NCI-H748 treated with DMSO at 0.1 percent for 48 hours (cell line): ENCODE data around the gene S100B.

Source experiments
- DNase-seq: peaks from one replicate; lab custom pipeline; 2025; lab: John Stamatoyannopoulos, UW

Gene S100B

DNA sequence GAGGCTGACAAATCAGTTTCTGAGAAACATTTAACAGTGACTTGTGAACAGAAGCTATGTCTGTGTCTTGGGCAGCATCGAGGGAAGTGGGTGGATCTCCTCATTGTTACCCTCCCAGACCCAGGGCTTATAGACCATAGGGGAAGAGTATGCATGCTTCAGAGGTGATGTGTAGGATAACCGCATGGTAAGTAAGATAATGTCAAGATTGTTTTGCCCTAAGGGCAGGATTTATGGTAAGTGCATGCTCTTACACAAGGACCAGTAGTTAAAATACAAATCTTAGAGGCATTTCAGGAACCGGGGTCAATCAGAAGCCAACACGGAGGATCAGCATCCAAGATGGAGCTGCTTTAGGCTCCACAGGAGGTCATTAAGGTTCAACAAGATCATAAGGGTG is 22.8 kb upstream of the S100B start:
- no peak for DNase-seq

DNA sequence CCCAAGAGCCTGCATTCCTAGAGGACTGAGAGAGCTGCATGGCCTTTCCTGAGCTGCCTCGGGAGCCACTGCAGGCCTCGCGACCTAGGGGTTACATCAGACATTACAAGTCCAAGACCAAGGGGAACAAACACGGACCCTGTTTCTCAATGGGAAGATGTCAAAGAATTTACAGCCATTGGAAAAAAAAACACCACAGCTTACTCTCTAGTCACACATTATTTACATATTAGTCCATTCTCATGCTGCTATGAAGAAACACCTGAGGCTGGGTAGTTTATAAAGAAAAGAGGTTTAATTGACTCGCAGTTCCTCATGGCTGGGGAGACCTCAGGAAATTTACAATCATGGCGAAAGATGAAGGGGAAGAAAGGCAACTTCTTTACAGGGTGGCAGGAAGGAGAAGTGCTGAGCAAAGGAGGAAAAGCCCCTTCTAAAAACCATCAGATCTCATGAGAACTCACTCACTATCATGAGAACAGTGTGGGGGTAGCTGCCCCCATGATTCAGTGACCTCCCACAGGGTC is 22.2 kb upstream of the S100B start:
- DNase-seq = no peak

DNA sequence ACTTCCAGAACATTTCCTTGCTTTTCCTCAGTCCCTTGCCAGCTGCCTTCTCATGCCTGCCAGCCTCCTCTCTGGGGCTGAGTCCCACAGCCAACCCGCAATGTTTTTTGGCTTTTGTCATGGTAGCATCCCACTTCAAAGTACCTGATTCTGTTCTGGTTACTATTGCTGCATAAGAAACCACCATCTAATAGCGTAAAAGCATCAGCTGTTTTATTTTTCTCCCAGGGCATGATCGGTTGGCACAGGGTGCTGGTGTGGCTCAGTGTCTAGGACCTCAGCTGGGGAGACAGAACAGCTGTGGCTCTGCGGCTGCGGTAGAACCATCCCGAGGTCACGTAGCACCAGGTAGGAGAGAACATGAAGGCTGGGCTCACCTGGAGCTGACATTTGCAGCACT is 21.7 kb upstream of the S100B start:
- DNase-seq = no peak

DNA sequence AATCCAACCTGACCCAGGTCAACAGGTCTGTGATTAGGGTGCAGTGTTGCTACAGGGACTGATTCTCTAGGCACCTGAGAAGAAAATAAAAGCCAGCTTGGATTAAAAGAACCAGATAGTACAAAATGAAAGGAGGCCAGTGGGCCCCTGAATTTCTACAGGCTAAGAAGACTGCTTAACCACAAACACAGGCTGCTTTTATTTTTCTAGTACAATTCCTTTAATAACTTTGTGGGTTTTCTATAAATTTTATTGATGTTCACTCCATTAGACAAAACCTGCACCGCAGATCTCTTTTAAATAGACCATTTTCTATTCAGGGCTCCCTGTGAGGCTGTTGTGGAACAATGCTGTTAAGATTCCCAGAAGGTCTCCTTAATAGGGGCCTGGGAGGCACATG is 20.9 kb upstream of the S100B start:
- no peak for DNase-seq

DNA sequence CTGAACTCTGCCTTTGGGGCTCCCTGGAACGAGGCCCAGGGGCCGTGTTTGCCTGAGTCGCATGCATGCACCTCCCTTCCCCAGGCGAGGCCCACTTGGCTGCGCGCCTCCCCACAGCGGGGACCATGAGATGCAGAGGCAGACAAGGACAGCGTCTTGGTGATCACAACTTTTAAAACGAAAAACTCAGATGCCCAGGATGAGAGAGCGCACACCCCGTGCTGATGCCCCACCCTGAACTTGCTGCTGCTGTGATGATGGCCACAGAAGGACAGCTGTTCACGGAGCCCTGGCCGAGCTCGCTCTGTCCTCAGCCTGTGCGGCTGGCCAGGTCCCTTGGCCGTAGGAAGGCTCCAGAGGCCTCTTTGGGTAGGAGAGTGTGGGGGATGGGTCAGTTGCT is 19.2 kb upstream of the S100B start:
- DNase-seq = no peak

DNA sequence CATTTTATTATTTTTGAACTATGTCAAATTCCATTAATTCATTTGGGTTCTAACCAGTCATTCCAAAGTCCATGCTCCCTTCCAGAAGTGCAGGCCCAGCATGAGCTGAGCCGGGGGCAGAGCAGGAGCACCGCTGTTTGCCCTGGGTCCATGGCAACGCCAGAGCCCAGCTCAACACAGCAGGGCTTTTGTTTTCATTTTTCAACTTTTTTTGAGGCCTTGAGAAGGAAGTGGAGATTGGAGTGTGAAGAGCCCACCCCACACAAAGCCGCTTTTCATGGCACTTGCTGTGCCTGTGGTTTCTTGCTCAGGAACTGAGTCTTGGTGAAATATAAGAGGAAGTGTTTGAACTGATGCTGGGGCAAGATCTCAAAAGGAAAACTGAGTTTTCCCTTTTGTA is 17.3 kb upstream of the S100B start:
- DNase-seq = no peak

DNA sequence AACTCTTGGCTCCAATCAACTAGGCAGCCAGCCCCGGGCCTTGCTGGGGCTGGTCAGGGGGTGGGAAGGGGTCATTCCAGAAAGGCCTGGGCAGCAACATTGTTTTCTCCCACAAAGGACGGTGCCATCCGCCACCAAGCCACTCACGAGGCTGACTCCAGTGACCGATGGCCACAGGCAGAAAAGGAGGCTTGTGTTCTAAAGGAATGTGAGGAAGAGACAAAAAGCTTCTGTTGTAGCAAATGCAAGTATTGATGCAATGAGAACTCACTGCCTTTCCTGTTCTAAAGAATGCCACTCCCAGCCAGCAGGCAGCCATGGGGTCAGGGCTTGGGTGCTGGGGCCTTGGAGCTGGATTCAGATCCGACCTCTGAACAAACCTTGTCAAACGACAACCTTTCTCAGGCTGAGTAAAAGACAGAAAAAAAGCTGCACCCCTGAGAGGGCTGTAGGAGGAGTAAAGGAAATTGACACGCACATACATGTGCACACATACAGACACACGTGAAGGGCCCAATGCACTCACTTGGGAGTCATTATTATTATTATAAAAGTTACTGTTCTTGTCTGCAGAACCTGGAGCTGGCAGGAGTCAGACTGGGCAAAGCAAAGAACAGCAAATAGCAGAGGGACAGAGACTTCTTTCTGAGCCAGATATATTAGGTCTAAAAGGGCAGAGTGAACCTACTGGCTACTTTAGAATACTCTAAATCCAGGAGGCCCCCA is 16.7 kb upstream of the S100B start:
- DNase-seq = no peak

DNA sequence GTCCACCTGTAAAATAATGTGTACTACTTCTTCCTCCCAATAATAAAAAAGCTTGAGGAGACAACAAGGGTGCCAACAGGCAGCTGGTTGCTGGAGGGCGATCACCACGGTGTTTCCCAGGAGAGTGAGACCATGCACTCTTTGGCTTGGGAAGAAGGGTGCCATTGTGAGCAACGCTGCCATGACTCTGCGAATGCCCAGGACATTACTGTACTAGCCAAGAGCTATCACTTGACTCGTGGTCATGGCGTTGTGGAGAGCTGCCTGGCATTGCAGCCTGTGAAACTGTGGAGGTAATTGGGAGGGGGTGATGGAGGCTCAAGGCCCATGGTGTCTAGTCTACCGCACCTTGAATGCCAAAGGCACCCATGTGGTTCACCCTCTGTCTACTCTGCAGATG is 16.0 kb upstream of the S100B start:
- no peak for DNase-seq

DNA sequence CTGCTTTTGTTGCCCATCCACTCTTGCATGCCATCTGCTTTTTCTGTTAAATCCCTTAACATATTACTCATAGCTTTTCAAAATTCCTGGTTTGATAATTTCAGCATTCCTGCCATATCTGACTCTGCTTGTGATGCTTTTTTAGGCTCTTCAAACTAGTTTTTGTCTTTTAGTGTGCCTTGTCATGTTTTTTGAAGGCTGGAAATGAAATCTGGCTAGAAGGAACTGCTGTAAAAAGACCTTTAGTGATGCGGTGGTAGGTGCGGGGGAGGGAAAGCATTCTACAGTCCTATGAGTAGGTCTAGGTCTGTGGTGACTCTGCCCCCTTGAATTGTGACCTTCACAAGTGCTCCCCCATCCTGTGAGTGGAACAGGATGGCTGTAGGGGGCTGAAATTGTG is 15.0 kb upstream of the S100B start:
- no peak for DNase-seq

DNA sequence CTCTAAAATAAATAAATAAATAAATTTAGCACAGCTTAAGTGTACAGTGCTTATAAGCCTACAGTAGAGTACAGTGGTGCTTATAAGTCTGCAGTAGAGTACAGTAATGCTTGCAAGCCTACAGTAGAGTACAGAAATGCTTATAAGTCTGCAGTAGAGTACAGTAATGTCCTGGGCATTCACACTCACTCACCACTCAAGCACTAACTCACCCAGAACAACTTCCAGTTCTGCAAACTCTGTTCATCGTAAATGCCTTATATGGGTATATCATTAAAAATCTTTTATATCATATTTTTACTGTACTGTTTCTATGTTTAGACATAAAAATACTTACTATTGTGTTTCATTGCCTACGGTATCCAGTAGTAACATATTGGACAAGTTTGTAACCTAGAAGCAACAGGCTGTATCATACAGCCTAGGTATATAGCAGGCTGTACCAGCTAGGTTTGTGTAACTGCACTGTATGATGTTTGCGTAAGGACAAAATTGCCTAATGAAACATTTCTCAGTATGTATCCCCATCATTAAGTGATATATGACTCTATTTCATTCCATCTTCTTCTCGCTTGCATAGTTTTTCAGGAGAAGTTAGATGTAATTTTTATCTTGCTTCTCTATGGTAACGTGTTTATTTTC is 14.0 kb upstream of the S100B start:
- no peak for DNase-seq

DNA sequence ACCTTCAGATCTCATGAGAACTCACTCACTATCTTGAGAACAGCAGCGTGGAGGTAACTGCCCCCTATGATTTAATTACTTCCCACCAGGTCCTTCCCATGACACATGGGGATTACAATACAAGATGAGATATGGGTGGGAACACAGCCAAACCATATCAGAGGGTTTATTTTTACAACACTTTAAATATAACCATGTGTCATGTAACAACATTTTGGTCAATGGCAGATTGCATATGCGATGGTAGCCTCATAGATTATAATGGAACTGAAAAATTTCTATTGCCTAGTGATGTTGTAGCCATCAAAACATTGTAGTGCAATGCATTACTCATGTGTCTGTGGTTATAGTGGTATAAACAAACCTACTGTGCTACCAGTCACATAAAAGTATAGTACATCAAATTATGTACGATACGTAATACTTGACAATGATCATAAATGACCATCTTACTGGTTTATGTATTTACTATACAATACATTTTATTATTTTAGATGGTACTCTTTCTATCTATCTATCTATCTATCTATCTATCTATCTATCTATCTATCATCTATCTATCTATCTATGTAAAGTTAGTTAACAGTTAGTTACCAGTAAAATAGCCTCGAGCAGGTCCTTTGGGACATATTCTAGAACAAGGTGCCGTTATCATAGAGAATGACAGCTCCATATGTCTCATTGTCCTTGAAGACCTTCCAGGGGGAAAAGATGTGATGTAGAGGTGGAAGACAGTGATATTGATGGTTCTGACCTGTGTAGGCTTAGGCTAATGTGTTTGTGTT is 12.6 kb upstream of the S100B start:
- no peak for DNase-seq

DNA sequence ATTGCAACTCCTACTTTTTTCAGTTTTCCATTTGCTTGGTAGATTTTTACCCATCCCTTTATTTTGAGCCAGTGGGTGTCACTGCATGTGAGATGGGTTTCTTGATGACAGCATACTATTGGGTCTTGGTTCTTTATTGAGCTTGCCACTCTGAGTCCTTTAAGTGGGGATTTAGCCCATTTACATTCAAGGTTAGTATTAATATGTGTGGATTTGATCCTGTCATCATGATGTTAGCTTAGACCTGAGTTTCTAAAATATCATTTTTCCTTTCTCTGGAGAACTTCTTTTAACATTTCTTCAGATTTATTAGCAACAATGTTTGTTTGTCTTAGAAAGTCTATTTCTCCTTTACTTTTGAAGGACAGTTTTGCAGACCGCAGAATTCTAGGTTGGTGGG is 11.8 kb upstream of the S100B start:
- DNase-seq = no peak

DNA sequence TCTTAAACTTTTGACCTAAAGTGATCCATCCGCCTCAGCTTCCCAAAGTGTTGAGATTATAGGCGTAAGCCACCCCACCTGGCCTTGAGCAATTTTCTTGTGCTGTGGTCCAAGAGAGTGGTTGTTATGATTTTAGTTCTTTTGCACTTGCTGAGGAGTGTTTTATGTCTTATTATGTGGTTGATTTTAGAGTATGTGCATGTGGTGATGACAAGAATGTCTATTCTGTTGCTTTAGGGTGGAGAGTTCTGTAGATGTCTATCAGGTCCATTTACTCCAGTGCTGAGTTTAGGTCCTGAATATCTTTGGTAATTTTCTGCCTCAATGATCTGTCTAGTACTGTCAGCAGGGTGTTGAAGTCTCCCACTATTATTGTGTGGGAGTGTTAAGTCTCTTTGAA is 11.2 kb upstream of the S100B start:
- no peak for DNase-seq

DNA sequence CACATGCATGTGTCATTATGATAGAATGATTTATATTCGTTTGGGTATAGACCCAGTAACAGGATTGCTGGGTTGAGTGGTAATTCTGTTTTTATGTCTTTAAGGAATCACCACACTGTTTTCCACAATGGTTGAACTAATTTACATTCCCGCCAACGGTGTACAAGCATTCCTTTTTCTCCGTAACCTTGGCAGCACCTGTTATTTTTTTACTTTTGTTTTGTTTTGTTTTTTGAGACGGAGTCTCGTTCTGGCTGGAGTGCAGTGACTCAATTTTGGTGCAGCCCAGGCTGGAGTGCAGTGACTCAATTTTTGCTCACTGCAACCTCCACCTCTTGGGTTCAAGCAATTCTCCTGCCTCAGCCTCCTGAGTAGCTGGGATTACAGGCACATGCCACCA is 8.5 kb upstream of the S100B start:
- DNase-seq = no peak

DNA sequence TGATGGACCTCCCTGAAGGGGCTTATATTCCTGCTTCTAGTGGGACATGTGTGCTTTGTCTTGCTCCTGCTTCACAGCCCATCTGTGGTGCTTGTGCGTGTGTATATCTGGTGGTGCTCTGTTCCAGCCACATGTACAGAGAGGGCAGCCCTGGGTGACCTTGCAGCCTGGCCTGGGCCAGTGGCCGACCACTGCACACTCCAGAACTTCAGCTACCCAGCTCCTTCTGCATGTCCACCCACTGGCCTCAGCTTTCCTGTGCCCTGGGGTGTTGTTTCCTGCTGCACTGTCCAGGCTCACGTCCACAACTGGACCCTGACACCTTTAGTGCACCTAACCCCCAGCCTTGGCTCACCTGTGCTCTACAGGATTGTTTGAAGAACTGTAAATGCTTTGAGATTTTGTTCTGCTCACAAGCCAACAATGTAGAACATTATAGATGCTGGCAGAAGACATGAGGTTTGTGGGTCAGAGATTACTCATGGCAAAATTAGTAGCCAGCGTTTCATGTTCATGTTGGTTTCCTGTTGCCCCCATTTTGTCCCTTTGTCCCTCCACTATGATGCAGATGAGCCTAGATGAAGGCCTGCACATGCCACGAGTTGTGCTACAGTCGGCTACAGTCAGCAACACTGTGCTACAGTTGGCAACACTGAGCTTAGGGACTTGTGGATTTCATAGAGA is 5.3 kb upstream of the S100B start:
- no peak for DNase-seq

DNA sequence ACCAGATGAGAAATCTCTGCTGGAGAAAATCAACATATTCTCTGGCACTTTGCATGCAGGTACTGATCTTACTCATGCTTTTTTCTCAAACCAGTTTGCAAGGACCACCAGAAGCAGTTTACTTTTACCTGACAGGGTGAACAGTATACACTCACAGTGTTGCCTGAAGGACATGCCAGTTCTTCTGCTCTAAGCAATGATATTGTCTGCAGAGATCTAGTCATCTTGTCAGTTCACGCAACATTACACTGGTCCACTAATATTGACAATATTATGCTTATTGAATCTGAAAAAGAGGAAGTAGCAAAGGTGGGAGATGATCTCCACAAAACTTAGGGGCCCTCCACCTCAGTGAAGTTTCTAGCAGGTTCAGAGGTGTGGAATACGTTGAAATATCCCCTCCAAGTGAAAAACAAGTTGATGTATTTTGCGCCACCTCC is 3.8 kb upstream of the S100B start:
- DNase-seq = no peak

DNA sequence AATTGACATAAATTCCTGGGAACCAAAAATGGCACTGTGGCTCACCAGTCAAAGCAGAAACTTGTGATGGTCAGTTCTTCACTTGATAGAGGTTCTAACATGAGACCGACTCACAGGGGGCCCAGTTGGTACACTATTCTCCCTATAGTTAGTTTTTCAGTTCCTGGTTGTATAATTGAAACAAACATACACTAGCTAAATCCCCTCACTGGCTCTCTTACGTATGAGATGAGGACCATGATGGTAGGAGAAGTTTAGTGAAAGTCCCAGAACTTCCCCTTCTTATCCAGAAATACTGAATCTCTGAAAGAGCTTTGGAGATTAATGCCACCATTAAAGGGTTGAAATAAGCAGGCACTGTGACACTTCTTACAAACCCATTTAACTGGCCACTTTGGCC is 2.8 kb upstream of the S100B start:
- DNase-seq = no peak

DNA sequence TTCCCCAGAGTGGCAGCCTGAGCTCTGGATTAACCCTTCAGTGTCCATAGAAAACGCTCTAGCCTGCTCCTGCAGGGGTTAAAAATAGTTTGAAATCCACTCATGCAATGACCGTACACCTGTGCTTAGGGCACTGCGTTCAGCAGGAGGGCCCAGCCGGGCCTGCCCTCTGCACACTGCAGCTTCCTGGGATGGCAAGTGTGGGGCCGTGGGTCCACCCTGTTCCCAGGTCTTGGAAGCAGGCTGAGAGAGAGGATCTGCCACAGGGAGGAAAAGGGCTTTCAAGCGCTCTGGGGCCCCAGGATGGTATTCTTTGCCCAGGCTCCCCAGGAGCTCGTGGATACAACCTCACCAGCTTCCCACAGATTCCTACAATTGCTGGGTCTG is 1.5 kb upstream of the S100B start:
- DNase-seq = no peak

DNA sequence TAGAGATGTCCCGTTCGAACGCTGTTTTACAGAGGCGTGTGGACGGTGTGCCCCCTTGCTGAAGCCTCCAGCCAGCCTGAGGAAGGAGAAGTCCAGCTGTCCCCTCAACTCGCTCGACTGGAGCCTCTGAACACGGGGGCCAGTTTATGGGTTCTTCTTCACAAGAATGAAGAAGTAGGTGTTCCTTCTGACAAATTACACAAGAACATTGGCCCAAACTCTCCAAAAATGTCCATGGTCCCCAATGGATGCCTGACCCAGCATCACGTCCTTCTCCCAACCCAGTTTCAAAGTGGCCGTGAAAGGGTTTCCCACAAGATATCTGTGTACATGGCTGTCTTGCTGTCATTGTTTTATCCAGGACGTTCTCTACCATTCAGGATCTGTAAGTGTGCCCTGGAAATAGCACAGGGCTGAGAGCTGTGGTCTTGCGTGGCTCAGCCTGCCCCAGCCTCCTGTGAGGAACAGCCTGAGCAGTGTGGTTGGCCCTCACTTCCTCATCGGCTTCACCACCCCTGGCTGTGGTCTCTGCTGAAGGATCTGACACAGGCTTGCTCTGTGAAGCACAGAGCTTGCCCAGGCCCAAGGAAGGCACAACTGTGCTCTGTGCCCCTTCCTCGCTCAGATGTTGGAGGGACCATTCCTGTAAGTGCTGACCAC is 1.0 kb upstream of the S100B start:
- DNase-seq = no peak

DNA sequence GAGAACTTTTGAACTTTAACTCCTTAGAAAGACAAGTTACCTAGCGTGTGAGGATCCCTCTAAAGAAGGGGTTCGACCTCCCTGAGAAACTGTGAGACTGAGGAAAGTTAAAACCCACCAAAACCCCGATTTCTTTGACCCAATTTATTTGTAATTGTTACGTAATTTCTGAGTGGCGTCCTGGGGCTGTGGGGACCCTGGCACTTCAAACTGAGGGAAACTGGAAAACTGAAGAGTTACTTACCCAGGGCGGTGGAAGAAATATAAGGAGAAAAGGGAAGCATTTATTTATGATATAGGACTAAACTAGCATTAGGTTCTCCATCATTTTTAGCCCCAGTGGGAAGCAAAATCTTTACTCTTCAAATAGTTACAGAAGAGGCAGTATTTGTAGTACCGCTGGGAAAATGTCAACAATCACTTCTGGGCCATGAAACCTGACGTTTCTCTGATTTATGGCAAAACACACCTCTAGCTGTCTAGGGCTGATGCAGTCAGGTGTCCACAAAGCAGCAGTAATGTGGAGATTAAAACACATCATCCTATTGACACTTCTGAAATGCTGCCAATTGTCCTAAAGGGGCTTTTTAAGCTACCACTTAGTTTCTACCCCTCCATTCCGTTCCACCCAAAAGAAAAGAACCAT is 430 bp downstream of the S100B start:
- no peak for DNase-seq

DNA sequence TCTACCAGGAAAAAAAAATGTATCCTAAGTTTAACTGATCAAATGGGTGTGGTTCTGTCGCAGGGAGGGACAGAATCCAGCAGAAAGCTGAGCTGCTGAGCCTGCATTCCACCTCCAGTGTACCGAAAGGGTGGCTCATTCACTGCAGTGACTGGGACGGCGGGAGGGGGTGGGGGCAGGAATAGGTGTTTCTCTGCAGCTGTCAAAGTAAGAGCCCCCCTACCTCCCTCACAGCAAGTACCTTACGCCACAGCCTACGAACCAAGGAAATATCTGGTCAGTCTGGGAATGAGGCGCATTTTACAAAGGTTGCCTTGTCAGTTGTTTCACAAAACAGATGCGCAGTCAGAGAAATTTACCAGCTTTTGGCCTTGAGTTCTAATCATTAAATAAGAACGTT is 1.7 kb downstream of the S100B start:
- no peak for DNase-seq
